Stomach (tissue), 4 donors: ENCODE measurements around the gene ETFRF1.

ENCODE experiments used
- CTCF ChIP-seq, 7 experiments: fragments of 450-650 bp in 4 of 7; fragments of 200-600 bp in 3 of 7; sonication (generic) in 3 of 7; IDR thresholded peaks; one replicate each; pipeline ENCODE4 v1.5.1; 2016 to 2019; ENCODE audit warnings: antibody characterized with exemption in 7 of 7, control low read depth in 2 of 7, mild to moderate bottlenecking in 1 of 7
- POLR2A ChIP-seq, 4 donors: fragments of 450-650 bp; IDR thresholded peaks; one replicate each; pipeline ENCODE4 v1.6.1; 2016; ENCODE audit warnings: antibody characterized with exemption in 4 of 4, control low read depth in 2 of 4, mild to moderate bottlenecking in 1 of 4, moderate library complexity in 1 of 4
- POLR2AphosphoS5 ChIP-seq, 3 donors: sonication (generic); formaldehyde crosslinking; IDR thresholded peaks; one replicate each; pipeline ENCODE4 v1.6.1; 2016; ENCODE audit warnings: antibody characterized with exemption in 3 of 3

GRCh38 chr12:25208554-25208953, 13.5 kb downstream of the ETFRF1 start:
- TF ChIP-seq CTCF (IDR thresholded peaks at IDR 0.05) (no peak), POLR2AphosphoS5 (IDR thresholded peaks at IDR 0.05) (no peak), POLR2A (IDR thresholded peaks at IDR 0.05) (no peak)
